Astrocyte (in vitro differentiated cells and primary cell): Measurements from ENCODE around the gene HES2. TPM values are rescaled to one million over a fixed set of nuclear protein-coding genes. Genes with fewer than 3 reads are reported as not detected.

Experiments
- DNase-seq: peaks from one replicate; pipeline ENCODE4 v3.0.0-alpha.2; 2010; ENCODE audit warnings: low read depth
- FAIRE-seq: peaks from 2 replicates; lab custom pipeline; 2011; peaks lifted over from hg19 to GRCh38; lab: Jason Lieb, UNC
- H2AFZ ChIP-seq: 2 replicates; pipeline ENCODE4 v1.6.0; 2012; ENCODE audit warnings: low read depth, low read length, inconsistent platforms
- H3K27ac ChIP-seq: 2 replicates; pipeline ENCODE4 v1.5.1; 2011; ENCODE audit warnings: low read depth, low read length, inconsistent platforms
- H3K27me3 ChIP-seq: 2 replicates; pipeline ENCODE4 v1.6.0; 2011; ENCODE audit warnings: low read length, inconsistent platforms; ENCODE audit not compliant: insufficient read depth
- H3K36me3 ChIP-seq: 2 replicates; pipeline ENCODE4 v1.5.1; 2011; ENCODE audit warnings: low read length, inconsistent platforms; ENCODE audit not compliant: insufficient read depth
- H3K4me1 ChIP-seq: 2 replicates; pipeline ENCODE4 v1.5.1; 2011; ENCODE audit warnings: low read length, inconsistent platforms; ENCODE audit not compliant: insufficient read depth
- H3K4me2 ChIP-seq: 2 replicates; pipeline ENCODE4 v1.6.0; 2012; ENCODE audit warnings: low read length, inconsistent platforms
- H3K4me3 ChIP-seq: 2 replicates; pipeline ENCODE4 v1.5.1; 2011; ENCODE audit warnings: low read depth, mild to moderate bottlenecking, low read length, inconsistent platforms; ENCODE audit not compliant: insufficient read depth
- H3K79me2 ChIP-seq: 2 replicates; pipeline ENCODE4 v1.6.0; 2012; ENCODE audit warnings: mild to moderate bottlenecking, low read length, inconsistent platforms; ENCODE audit not compliant: insufficient read depth
- H3K9ac ChIP-seq: 2 replicates; pipeline ENCODE4 v1.6.0; 2012; ENCODE audit warnings: mild to moderate bottlenecking, low read length, inconsistent platforms
- H3K9me3 ChIP-seq: 2 replicates; pipeline ENCODE4 v1.5.1; 2012; ENCODE audit warnings: low read depth, mild to moderate bottlenecking, low read length, inconsistent platforms; ENCODE audit not compliant: insufficient read depth
- H4K20me1 ChIP-seq: 2 replicates; pipeline ENCODE4 v1.6.0; 2012; ENCODE audit warnings: low read length, inconsistent platforms; ENCODE audit not compliant: insufficient read depth
- H3K27ac Mint-ChIP-seq: one replicate; pipeline ENCODE4 v1.8.0; 2021; ENCODE audit warnings: mild to moderate bottlenecking, mixed read lengths; ENCODE audit not compliant: unreplicated experiment
- H3K27me3 Mint-ChIP-seq: one replicate; pipeline ENCODE4 v1.8.0; 2021; ENCODE audit warnings: low read depth, mixed read lengths; ENCODE audit not compliant: unreplicated experiment
- H3K36me3 Mint-ChIP-seq: one replicate; pipeline ENCODE4 v1.8.0; 2021; ENCODE audit warnings: low read depth, mixed read lengths; ENCODE audit not compliant: unreplicated experiment
- H3K4me1 Mint-ChIP-seq: one replicate; pipeline ENCODE4 v1.8.0; 2021; ENCODE audit warnings: low read depth, mixed read lengths; ENCODE audit not compliant: unreplicated experiment
- H3K4me3 Mint-ChIP-seq: one replicate; pipeline ENCODE4 v1.8.0; 2021; ENCODE audit warnings: mild to moderate bottlenecking, moderate library complexity, mixed read lengths; ENCODE audit not compliant: unreplicated experiment
- H3K9me3 Mint-ChIP-seq: one replicate; pipeline ENCODE4 v1.8.0; 2021; ENCODE audit warnings: mild to moderate bottlenecking, mixed read lengths; ENCODE audit not compliant: unreplicated experiment
- CTCF ChIP-seq: IDR thresholded peaks from 2 replicates; pipeline ENCODE4 v1.5.1; 2011; ENCODE audit warnings: low read depth, mild to moderate bottlenecking, inconsistent platforms, low read length, moderate library complexity; ENCODE audit not compliant: insufficient read depth
- EZH2 ChIP-seq: IDR thresholded peaks from 2 replicates; pipeline ENCODE4 v1.6.1; 2012; ENCODE audit warnings: mild to moderate bottlenecking, low read length, inconsistent platforms; ENCODE audit not compliant: insufficient read depth
- total RNA-seq: library from RNA; stranded (reverse); gene quantifications from 2 replicates; pipeline ENCODE4 v1.2.1, GENCODE V29; 2021

HES2 gene
- total RNA-seq, 1 donor from 2014 or later = 3.0 TPM

- peaks cover 2% of the 10 kb centered on the region for H3K27me3 ChIP-seq
- H3K9ac ChIP-seq = no peak overlapping the region
- no peaks in the 10 kb centered on the region for H3K36me3 ChIP-seq
- H3K9me3 ChIP-seq = no peaks in the 10 kb centered on the region
- TF ChIP-seq CTCF = no peak
- no peak for TF ChIP-seq EZH2
- no peak overlapping the region for H3K4me3 ChIP-seq
- Mint-ChIP-seq H3K27me3 (peaks cover 24% of the 10 kb centered on the region), H3K4me3 (no peak overlapping the region), H3K27ac (no peak overlapping the region), H3K4me1 (no peaks in the 10 kb centered on the region), H3K9me3 (no peaks in the 10 kb centered on the region), H3K36me3 (no peaks in the 10 kb centered on the region)
- DNase-seq (no peak), FAIRE-seq (no peak)
- H3K4me2 ChIP-seq = no peak overlapping the region
- H3K4me1 ChIP-seq = no peaks in the 10 kb centered on the region
- no peak overlapping the region for H3K27ac ChIP-seq
- no peak overlapping the region for H2AFZ ChIP-seq
- H3K79me2 ChIP-seq = no peaks in the 10 kb centered on the region
- H4K20me1 ChIP-seq = no peaks in the 10 kb centered on the region
Measured at GRCh38 chr1:6401673-6402072, 18.0 kb downstream of the HES2 start.

DNA sequence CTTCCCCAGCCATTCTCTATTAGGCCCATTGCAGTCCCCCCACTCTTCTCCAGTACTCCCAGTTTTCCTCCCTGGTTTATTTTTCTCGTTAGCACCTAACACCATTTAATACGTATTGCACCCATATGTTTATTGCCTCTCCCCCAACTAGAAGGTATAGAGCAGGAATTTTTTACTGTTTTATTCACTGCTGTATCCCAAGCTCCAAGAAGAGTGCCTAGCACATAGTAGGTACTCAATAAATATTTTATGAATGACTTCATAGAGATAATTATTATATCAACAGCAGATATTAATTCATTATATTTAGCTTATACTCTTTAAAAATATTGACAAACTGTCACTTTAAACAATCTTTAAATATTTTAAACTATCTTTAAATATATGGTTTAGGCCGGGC lies 20.4 kb downstream of the HES2 start:
- no peak for FAIRE-seq
- no peak for TF ChIP-seq EZH2
- no peak for TF ChIP-seq CTCF
- H3K27me3 Mint-ChIP-seq = peaks cover 16% of the 10 kb centered on the region

DNA sequence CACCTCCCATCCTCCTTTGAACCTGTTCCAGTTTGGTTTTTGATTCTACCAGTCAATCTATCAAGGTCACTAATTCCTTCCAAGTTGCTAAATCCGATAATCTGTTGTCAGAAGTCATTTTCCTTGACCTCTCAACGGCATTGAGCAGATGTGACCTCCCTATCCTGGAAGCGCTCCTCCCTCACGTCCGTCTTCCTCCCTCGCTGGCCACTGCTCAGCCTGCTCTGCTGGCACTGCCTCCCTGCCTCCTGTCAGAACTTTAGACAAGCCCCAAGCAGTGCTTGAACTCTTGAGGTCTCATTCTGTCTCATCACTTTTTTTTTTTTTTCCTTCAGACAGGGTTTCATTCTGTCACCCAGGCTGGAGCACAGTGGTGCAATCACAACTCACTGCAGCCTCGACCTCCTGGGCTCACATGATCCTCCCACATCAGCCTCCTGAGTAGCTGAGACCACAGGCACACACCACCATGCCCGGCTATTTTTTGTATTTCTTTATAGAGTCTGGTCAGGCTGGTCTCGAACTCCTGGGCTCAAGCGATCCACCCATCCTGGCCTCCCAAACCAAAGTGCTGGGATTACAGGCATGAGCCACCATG lies 21.8 kb downstream of the HES2 start:
- no peak overlapping the region for H3K4me2 ChIP-seq
- H3K27ac Mint-ChIP-seq = no peak overlapping the region
- no peaks in the 10 kb centered on the region for H3K79me2 ChIP-seq
- no peaks in the 10 kb centered on the region for H3K9me3 ChIP-seq
- no peak overlapping the region for H3K9ac ChIP-seq
- no peak overlapping the region for H3K4me3 Mint-ChIP-seq
- peaks cover 6% of the 10 kb centered on the region for H3K4me1 Mint-ChIP-seq
- no peaks in the 10 kb centered on the region for H3K36me3 Mint-ChIP-seq
- no peak for TF ChIP-seq EZH2
- TF ChIP-seq CTCF = no peak
- peaks cover 2% of the 10 kb centered on the region for H3K27me3 ChIP-seq
- no peaks in the 10 kb centered on the region for H4K20me1 ChIP-seq
- H3K4me3 ChIP-seq = no peak overlapping the region
- H2AFZ ChIP-seq = no peak overlapping the region
- H3K27me3 Mint-ChIP-seq = peaks cover 16% of the 10 kb centered on the region
- H3K4me1 ChIP-seq = peaks cover 5% of the 10 kb centered on the region
- H3K36me3 ChIP-seq = no peaks in the 10 kb centered on the region
- no peak overlapping the region for H3K27ac ChIP-seq
- FAIRE-seq (no peak), DNase-seq (no peak)
- H3K9me3 Mint-ChIP-seq = no peaks in the 10 kb centered on the region

More for the DNA sequence above, 20.4 kb downstream of the HES2 start:
- no peak overlapping the region for H2AFZ ChIP-seq
- no peaks in the 10 kb centered on the region for H4K20me1 ChIP-seq
- H3K36me3 ChIP-seq = no peaks in the 10 kb centered on the region
- H3K9me3 ChIP-seq = no peaks in the 10 kb centered on the region
- no peak overlapping the region for H3K27ac ChIP-seq
- no peak overlapping the region for H3K4me2 ChIP-seq
- no peak overlapping the region for H3K27ac Mint-ChIP-seq
- no peaks in the 10 kb centered on the region for H3K79me2 ChIP-seq
- no peak overlapping the region for H3K9ac ChIP-seq
- peaks cover under 1% of the 10 kb centered on the region for H3K4me1 Mint-ChIP-seq
- H3K4me3 Mint-ChIP-seq = no peak overlapping the region
- DNase-seq = no peak
- H3K4me3 ChIP-seq = no peak overlapping the region
- peaks cover 2% of the 10 kb centered on the region for H3K27me3 ChIP-seq
- H3K4me1 ChIP-seq = peaks cover under 1% of the 10 kb centered on the region
- H3K9me3 Mint-ChIP-seq = no peaks in the 10 kb centered on the region
- no peaks in the 10 kb centered on the region for H3K36me3 Mint-ChIP-seq
